Cardiac fibroblast (primary cell): ENCODE data around the gene MAPK12.

Experiments
- DNase-seq, 2 donors: peaks; one replicate each; pipeline versions ENCODE4 v3.0.0 to v3.0.0-alpha.2; 2010; ENCODE audit warnings: low read depth in 2 of 2
- H3K4me3 ChIP-seq, 2 donors: replicated peaks in 1 of 2; 1 replicate in 1 of 2; 2 replicates in 1 of 2; pipeline ENCODE4 v1.5.1; 2011; ENCODE audit warnings: low read depth in 2 of 2, low read length in 2 of 2, mild to moderate bottlenecking in 2 of 2, moderate library complexity in 1 of 2
- TF ChIP-seq, protein P1 (sequence below): IDR thresholded peaks from one replicate; pipeline ENCODE4 v1.5.1; 2011; ENCODE audit warnings: low read depth, mild to moderate bottlenecking, low read length, inconsistent platforms

MAPK12 gene

DNA sequence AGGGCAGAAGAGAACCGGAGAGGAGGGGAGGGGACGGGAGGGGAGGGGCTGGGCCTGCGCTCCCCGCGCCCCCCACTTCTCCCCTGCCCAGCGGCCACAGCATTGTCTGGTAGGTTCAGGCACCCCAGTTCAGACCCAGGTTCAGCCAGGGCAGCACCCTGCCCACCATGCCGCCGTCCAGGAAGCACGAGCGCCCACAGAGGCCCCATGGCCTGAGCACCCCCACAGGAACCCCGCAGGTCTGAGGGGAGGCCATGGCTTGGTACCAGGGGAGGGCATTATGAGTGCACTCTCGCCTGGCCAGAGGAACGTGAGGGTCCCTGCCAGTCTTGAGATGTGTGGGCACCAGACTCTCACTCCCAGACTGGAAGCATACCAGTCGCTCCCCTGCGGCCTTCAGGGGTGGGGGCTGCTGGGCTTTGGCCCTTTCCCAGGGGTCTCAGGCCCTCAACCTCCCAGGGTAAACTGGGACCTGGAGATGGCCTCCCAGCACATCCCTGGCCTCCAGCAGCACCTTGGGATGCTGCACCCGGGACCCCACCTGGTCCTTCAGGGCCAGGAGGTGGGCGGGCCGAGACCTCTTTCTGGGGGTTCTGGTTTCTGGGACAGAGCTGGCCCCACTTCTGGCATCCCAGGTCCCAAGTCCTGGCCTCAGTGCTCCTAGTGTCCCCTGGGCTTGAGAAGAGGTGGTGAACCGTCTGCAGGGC, 46.6 kb upstream of the MAPK12 start:
- TF ChIP-seq, protein P1, sequence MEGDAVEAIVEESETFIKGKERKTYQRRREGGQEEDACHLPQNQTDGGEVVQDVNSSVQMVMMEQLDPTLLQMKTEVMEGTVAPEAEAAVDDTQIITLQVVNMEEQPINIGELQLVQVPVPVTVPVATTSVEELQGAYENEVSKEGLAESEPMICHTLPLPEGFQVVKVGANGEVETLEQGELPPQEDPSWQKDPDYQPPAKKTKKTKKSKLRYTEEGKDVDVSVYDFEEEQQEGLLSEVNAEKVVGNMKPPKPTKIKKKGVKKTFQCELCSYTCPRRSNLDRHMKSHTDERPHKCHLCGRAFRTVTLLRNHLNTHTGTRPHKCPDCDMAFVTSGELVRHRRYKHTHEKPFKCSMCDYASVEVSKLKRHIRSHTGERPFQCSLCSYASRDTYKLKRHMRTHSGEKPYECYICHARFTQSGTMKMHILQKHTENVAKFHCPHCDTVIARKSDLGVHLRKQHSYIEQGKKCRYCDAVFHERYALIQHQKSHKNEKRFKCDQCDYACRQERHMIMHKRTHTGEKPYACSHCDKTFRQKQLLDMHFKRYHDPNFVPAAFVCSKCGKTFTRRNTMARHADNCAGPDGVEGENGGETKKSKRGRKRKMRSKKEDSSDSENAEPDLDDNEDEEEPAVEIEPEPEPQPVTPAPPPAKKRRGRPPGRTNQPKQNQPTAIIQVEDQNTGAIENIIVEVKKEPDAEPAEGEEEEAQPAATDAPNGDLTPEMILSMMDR, result no peak
- no peak for DNase-seq
- peak overlapping the region in 1 of 2 donors; percentile 14 for H3K4me3 ChIP-seq

DNA sequence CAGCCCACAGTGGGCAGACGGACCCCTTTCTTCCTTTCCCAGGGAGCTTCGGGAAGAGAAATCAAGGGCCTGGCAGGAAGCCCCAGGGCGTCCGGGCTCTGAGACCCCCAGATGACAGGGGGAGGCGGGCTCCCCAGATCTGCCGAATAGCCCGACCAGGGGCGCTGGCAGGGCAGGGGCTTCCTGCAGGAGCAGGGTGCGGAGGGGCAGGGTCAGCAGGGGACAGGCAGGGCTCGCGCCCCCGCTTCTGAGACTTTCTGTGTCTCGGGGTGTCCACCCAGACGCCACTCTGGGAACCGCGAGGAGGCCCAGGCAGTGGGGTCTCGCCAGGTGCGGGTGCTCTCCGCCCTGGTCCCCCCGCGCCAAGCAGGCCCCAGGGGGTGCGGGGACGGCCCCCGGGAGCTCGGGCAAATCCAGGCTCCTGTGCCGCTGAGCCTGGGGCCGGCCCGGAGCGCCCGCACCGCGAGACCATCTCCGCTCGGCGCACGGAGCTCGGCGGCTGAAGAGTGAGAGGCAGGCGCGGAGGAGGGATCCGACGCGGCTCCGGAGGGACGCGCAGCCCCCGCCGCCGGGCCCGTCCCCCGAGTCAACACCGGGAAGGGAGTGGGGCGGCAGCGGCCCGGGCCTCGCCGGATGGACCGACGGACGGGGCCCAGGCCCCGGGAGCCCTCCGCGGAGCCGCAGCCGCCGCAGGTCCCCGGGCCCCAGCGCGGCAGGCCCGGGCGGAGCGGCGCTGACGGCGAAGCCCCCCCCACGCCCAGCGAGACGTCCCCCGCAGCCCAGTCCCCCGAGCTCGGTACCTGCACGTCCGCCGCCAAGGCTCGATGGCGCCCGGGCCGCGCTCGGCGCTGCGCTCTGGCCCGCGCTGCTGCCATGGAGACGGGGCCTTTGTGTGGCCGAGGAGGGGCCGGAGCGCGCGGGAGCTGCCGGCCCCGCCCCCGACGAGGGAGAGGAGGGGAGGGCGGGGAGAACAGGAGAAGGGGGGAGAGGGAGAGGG, 45.6 kb upstream of the MAPK12 start, which contains the start of gene PLXNB2:
Gene PLXNB2, minus strand, starts transcription at position 894 of the 997 bp plus-strand sequence. CDS start 17,062 bp downstream, outside the sequence.
- peak; percentile 77 to 93 for DNase-seq
- H3K4me3 ChIP-seq, result peak within 1 kb of the TSS; percentile 84 to 92
- TF ChIP-seq, protein P1, result no peak

DNA sequence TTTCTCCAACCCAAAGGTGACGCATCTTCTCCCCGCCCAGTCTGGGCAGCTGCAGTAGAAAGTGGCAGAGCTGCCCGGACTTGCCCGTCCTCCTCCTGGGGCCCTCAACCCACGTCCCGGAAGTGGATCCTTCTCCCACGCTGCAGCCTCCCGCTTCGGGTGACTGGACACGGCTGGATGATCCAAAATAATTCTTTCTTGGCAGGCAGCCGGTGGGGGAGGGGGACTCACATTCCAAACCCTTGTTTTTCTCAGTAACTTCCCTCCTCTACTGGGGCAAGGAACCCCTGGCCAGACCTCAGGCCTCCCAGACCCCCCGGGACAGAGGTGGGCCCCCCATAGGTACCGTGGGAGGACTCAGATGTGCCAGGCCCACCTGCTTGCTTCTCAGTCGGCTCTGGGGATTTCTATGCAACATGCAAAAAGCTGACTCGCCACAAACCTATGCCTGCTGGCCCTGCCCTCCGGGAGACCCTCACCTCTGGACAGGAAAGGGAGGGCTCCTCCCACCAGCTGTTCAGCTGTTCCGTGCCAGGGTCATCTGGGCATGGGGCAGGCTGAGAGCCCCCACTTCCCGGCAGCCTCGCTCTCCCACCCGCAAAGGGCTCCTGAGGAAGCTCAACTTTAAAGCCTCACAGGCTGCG, 44.6 kb upstream of the MAPK12 start:
- H3K4me3 ChIP-seq, result peak overlapping the region; percentile 84 to 92
- DNase-seq, result peak; percentile 95 to 98
- TF ChIP-seq, protein P1, result no peak

DNA sequence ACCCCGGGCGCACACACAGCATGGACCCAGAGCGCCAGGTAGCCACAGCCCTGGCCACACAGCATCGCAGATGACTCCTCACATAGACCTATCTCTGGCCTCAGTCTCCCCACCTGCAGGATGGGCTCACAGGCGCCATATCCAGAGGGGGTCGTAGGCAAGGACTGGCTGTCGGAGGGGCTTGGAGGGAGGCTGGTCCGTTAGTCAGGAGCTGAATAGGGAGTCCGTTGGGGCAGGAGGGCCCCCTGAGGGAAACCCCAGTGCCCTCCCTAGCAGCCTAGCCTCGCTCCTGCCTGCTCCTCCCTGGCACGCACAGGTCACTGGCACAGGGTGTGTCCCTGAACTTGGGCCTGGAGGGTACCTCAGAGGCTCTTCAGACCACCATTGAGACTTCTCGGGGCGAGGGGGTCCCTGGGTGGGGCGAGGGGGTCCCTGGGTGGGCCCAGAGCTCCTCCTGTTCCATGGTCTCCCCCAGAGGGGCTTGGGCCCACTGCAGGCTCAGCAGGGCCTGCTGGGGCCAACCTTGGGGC, 44.0 kb upstream of the MAPK12 start:
- DNase-seq, result no peak
- H3K4me3 ChIP-seq, result peak overlapping the region; percentile 84 to 92
- TF ChIP-seq, protein P1, result no peak

DNA sequence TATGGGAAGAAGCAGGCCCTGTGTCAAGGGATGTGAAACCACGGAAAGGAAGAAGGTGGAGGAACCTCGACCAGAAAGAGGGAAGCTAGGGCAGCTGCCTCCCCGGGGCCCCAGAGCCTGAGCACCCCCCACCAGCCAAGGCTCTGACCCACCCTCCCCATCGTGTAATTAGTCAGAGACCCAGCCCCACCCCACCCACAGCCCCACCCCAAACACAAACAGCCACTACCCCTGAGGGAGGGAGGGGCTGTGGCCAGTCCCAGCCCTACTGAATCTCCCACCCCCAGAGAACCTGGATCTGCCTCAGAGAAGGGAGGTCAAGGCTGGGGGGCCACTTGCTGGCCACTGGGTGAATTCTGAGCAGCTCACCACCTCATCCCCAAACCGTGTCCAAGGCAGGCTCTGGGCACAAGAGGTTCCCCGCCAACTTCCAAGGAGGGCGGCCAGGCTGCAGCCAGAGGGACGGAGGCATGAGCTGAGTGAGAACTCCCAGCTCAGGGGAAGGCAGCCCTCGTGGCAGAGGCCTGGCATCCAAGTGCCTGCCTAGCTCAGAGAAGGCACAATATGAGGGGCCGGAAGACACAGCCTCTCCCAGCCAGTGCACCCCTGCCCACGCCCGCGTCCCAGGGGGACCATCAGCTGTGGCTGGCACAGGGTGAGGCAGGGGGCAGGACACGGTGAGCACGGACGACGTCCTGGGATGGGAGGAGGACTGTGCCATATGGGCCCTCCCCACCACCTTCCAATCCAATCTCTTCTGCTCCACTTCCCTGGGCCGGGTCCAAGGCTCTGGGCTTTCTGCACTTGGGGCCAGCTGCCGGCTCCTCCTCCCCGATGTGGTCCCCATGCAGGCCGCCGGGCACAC, 43.3 kb upstream of the MAPK12 start:
- TF ChIP-seq, protein P1, result no peak

More for the DNA sequence above, 43.3 kb upstream of the MAPK12 start:
- H3K4me3 ChIP-seq, result peak overlapping the region; percentile 84 to 92
- DNase-seq, result peak; percentile 28 to 48
